ENCODE data around the gene ASB4.

Gene ASB4

GRCh38 chr7:95508780-95509179 lies 23.0 kb downstream of the ASB4 start:
- intact Hi-C loops (cut with DNase I; ENCODE audit: low total_unique reads), result no loop called here
- Histone ChIP-seq H3K9me3 (no peaks in the 10 kb centered on the region), H3K4me3 (no peak overlapping the region), H3K4me1 (no peaks in the 10 kb centered on the region), H3K27me3 (no peaks in the 10 kb centered on the region), H3K36me3 (no peaks in the 10 kb centered on the region), H3K27ac (no peak overlapping the region)
- DNase-seq, result no peak
- TF ChIP-seq CTCF (IDR thresholded peaks at IDR 0.05), result no peak

- Histone ChIP-seq H3K36me3 (no peaks in the 10 kb centered on the region), H3K4me3 (no peak overlapping the region), H3K4me1 (no peaks in the 10 kb centered on the region), H3K27me3 (no peaks in the 10 kb centered on the region), H3K9me3 (no peaks in the 10 kb centered on the region), H3K27ac (no peak overlapping the region)
- TF ChIP-seq CTCF (IDR thresholded peaks at IDR 0.05), result no peak
- intact Hi-C loops (cut with DNase I; ENCODE audit: low total_unique reads), result no loop called here
- DNase-seq, result no peak
These were observed 23.5 kb downstream of the ASB4 start for GRCh38 chr7:95509199-95509598.

GRCh38 chr7:95511716-95512260 lies 26.0 kb downstream of the ASB4 start:
- no peak overlapping the region for H3K4me3 ChIP-seq

GRCh38 chr7:95517458-95517857 lies 31.7 kb downstream of the ASB4 start:
- DNase-seq, result no peak
- H3K27ac ChIP-seq, result no peak overlapping the region
- H3K4me3 ChIP-seq, result no peak overlapping the region
- no peaks in the 10 kb centered on the region for H3K9me3 ChIP-seq
- no peaks in the 10 kb centered on the region for H3K4me1 ChIP-seq
- no peaks in the 10 kb centered on the region for H3K36me3 ChIP-seq
- intact Hi-C loops (cut with DNase I; ENCODE audit: low total_unique reads), result no loop called here
- TF ChIP-seq CTCF (IDR thresholded peaks at IDR 0.05), result no peak
- H3K27me3 ChIP-seq, result peaks cover 0 to 3% of the 10 kb centered on the region in 2 donors

More at GRCh38 chr7:95511716-95512260, 26.0 kb downstream of the ASB4 start:
- H3K27me3 ChIP-seq, result no peaks in the 10 kb centered on the region
- DNase-seq, result peak; percentile 73 to 80
- no peaks in the 10 kb centered on the region for H3K9me3 ChIP-seq
- no peaks in the 10 kb centered on the region for H3K36me3 ChIP-seq
- TF ChIP-seq CTCF (IDR thresholded peaks at IDR 0.05), result peak; percentile 80 to 93
- no peak overlapping the region for H3K27ac ChIP-seq
- intact Hi-C loops (cut with DNase I; ENCODE audit: low total_unique reads), result loop anchor here (5.0 kb wide), 1 partner anchor 176 kb away; no protein-coding TSS in a partner anchor
- no peaks in the 10 kb centered on the region for H3K4me1 ChIP-seq

GRCh38 chr7:95517870-95518269 lies 32.1 kb downstream of the ASB4 start:
- Histone ChIP-seq H3K27me3 (peaks cover 0 to 3% of the 10 kb centered on the region in 2 donors), H3K9me3 (no peaks in the 10 kb centered on the region), H3K4me1 (no peaks in the 10 kb centered on the region), H3K27ac (no peak overlapping the region), H3K4me3 (no peak overlapping the region), H3K36me3 (no peaks in the 10 kb centered on the region)
- no peak for DNase-seq
- intact Hi-C loops (cut with DNase I; ENCODE audit: low total_unique reads), result no loop called here
- no peak for TF ChIP-seq CTCF (IDR thresholded peaks at IDR 0.05)

- no peak overlapping the region for H3K4me3 ChIP-seq
- H3K9me3 ChIP-seq, result no peaks in the 10 kb centered on the region
- H3K27ac ChIP-seq, result no peak overlapping the region
- H3K4me1 ChIP-seq, result no peaks in the 10 kb centered on the region
- TF ChIP-seq CTCF (IDR thresholded peaks at IDR 0.05), result no peak
- H3K27me3 ChIP-seq, result peaks cover 0 to 5% of the 10 kb centered on the region in 2 donors
- DNase-seq, result no peak
- intact Hi-C loops (cut with DNase I; ENCODE audit: low total_unique reads), result no loop called here
- no peaks in the 10 kb centered on the region for H3K36me3 ChIP-seq
These were observed 34.4 kb downstream of the ASB4 start for GRCh38 chr7:95520136-95520535.
